Activated T-cell treated with anti-CD3 and anti-CD28 coated beads, Interleukin-2, amount 50 U/mL, for 48 hours (primary cell): ENCODE measurements around the gene INPP5B.
"Not testable (repeated sequence)": the region's sequence is repeated elsewhere in the genome, so short reads cannot be mapped to it uniquely, and the experiment has no call there.

ENCODE experiments used
- DNase-seq, 2 experiments: peaks; one replicate each; pipeline ENCODE4 v3.0.0-alpha.2; 2020

INPP5B gene

DNA sequence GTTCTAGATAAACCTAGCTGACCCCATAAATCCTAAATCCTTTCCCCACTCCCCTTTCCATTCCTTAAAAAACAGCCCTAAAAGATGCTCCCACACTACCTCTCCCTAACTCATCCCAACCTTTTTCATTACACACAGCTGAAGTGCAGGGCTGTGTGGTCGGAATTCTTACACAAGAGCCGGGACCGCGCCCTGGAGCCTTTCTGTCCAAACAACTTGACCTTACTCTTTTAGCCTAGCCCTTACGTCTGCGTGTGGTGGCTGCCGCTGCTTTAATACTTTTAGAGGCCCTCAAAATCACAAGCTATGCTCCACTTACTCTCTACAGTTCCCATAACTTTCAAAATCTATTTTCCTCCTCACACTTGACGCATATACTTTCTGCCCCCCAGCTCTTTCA, 36.0 kb downstream of the INPP5B start:
- DNase-seq, result not testable (repeated sequence)

DNA sequence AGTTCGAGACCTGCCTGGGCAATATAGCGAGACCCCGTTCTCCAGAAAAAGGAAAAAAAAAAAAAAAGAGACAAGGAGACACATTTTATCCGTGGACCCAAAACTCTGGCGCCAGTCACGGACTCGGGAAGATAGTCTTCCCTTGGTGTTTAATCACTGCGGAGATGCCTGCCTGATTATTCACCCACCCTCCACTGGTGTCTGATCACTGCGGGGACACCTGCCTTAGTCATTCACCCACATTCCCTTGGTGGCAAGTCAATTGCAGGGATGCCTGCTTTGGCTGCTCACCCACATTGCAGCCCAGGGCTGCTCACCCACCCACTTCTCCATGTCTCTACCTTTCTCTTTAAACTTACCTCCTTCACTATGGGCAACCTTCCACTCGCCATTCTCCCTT, 38.3 kb downstream of the INPP5B start:
- not testable (repeated sequence) for DNase-seq

DNA sequence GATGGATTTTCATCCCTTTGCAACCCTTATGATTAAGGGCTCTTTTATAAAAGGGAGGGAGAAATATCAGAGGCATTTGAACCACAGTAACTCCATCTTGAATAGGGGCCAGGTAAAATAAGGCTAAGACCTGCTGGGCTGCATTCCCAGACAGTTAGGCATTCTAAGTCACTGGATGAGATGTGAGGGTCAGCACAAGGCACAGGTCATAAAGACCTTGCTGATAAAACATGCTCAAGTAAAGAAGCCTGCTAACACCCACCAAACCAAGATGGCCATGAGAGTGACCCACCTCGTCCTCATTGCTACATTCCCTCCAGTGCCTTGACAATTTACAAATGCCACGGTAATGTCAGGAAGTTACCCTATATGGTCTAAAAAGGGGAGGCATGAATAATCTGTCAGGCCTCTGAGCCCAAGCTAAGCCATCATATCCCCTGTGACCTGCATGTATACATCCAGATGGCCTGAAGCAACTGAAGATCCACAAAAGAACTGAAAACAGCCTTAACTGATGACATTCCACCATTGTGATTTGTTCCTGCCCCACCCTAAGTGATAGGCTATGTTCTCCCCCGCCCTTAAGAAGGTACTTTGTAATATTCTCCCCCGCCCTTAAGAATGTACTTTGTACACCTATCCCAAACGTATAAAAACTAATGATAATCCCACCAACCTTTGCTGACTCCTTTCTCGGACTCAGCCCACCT, 39.3 kb downstream of the INPP5B start:
- not testable (repeated sequence) for DNase-seq

DNA sequence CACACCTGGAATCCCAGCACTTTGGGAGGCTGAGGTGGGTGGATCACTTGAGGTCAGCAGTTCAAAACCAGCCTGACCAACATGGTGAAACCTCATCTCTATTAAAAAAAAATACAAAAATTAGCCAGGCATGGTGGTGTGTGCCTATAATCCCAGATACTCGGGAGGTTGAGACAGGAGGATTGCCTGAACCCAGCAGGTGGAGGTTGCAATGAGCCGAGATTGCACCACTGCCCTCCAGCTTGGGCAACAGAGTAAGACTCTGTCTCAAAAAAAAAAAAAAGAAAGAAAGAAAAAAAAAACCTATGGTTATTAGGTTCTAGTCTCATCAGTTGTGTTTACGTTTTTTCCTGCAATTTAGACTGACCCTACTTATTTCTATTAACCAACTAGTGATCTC, 40.3 kb downstream of the INPP5B start:
- not testable (repeated sequence) for DNase-seq

DNA sequence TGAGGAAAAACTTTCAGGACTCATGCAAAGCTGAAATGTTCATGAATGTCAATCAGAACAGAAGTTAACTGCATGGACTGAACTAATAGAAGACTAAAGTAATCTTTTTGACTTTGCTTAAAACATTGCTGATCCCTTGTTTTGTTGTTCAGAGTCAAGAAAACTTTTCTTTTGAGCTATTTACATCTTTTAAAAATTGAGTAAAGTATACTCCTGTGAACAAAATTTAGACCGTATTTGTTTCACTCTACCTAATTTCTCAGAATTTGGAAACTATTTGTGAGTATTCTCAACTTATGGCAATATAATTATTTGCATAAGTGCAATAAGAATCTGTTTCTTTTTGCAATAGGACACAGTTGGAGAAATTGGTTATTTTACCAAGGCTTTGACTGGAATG, 41.1 kb downstream of the INPP5B start:
- no peak for DNase-seq

DNA sequence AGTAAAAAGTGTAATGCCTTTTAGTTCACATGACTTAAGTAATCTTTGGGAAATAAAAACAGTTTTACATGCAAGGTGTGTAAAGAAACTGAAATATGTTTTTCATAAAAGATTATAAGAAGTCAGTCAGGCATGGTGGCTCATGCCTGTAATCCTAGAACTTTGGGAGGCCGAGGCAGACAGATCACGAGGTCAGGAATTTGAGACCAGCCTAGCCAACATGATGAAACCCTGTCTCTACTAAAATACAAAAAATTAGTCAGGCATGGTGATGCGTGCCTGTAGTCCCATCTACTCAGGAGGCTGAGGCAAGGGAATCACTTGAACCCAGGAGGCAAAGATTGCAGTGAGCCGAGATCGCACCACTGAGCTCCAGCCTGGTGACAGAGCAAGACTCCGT, 42.9 kb downstream of the INPP5B start:
- not testable (repeated sequence) for DNase-seq

DNA sequence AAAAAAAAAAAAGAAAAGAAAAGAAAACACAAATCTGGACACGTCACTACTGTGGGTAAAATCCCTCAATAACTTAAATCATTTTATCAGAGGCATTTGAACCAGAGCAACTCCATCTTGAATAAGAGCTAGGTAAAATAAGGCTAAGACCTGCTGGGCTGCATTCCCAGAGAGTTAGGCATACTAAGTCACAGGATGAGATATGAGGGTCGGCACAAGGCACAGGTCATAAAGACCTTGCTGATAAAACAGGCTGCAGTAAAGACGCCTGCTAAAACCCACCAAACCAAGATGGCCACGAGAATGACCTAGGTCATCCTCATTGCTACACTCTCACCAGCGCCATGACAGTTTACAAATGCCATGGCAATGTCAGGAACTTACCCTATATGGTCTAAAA, 43.9 kb downstream of the INPP5B start:
- no peak for DNase-seq

DNA sequence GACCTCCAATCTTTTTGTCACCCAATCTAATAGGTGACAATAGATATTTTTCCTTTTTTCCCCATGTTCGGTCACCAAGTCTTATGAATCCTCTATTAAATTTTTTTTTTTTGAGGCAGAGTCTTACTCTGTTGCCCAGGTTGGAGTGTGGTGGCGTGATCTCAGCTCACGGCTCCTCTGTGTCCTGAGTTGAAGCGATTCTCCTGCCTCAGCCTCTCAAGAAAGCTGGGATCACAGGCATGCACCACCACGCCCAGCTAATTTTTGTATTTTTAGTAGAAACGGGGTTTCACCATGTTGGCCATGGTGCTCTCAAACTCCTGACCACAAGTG, 45.0 kb downstream of the INPP5B start:
- no peak for DNase-seq

DNA sequence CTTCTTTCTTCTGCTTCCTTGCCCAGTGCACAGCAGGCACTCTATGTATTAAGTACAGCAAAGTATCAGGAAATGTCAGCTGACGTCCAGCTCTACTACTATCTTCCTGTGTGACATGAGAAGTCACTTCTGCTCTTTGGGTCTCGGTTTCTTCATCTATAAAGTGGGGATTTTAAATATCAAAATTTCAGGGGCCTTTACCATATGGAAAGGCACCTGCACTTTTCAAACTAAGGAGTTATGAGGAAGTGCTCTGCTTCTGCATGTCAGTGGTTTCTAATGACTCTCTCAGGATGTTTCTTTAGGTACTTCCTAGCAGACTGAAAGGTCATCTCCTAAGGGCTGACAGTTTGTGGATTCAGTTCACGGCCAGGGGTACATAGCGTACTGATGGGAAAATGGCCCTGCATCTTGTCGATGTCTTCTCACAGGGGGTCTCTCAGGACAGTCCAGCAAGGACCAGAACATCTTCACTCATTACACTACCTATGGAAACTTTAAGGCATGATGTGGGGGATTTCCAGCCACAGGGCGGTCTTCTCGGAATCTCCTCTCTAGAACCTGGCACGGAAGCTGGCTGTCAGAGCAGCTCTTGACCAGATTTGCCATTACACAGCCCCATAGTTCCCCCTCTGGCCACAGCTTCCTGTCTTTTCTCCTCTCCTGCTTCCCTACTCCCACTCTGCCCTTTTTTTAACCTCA, 45.5 kb downstream of the INPP5B start:
- DNase-seq, result peak in 1 of 2 experiments; percentile 21

DNA sequence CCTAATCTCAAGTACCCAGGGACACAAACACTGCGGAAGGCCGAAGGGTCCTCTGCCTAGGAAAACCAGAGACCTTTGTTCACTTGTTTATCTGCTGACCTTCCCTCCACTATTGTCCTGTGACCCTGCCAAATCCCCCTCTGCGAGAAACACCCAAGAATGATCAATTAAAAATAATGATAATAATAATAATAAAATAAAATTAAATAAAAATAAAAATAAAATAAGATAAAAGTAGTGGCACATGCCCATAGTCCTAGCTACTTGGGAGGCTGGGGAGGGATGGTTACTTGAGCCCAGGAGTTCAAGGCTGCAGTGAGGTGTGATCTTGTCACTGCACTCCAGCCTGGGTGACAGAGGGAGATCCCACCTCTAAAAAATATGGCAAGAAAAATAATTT, 49.3 kb downstream of the INPP5B start:
- DNase-seq, result not testable (repeated sequence)

DNA sequence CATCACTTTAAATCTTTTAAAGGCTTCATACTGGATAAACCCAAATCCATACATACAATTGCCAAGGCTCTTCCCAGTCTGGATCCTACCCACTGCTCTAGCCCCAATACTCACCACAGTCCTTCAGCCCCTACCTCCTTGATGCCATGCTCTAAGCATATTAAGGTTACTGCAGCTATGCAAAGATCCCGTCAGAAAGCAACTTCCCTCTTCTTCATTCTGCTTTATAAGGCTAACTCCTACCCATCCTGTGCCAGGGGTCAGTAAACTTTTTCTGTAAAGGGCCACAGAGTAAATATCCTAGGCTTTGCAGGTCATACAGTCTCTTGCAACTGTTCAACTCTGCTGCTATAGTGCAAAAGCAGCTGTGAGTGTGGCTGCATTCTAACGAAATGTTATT, 53.2 kb downstream of the INPP5B start:
- DNase-seq, result no peak

DNA sequence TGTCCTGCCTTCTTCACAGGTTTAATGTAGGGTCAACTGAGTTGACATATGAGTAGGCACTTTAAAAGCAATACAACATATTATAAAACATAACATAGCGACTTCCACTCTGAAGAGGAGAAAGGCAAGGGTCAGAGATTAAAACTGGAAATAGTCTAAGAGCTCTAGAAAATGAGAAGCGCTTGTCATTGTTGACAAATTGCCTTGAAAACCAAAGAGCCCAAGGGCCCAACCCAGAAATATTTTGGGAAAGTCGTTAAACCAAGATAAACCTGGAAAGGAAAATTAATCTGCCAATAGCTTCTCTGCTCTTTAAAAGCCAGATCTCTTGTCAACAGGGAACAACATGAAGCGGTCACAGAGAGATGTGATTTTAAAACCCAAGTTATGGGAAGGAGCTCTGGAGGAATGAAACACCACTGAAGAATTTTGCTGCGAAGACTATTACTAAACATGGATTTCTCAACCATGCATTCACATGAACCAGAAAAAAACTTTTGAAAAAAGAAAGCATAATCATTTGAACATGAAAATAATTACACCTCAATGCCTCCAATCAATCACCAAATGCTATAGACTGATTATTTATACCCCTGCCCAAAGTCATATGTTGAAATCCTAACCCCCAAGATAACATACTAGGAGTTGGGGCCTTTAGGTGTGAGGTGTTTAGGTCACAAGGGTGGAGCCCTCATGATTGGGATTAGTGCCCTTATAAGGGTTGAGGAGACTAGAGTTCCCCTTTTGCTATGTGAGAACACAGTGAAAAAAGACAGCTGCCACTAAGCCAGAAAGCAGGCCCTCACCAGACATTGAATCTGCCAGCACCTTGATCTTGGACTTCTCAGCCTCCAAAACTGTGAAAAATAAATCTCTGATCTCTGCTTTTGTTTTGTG, 54.5 kb downstream of the INPP5B start:
- DNase-seq, result no peak

DNA sequence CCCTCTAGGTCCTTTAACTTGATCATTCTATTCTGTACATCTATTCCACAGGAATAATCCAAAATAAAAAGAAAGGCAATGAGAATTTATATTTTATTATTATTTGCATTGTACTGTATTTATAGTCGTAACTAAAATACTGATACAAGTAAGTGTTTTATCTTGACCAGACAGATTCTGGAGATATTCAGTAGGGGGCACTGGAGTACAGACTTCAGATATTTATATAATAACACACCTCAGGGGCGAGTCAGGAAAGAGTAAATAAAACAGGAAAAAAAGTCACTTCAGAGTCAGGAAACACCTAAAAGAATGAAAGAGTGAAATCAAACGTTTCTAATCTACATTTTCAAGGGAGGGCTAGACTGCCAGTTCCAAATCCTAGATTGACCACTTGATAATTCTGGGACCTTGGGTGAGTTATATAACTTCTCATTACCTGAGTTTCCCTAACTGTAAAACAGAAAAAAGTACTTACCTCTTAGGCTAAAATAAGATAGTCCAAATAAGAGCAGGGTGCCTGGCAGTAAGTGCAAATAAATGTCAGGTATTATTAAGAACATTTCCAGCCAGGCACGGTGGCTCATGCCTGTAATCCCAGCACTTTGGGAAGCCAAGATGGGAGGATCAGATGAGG, 56.4 kb downstream of the INPP5B start:
- DNase-seq, result no peak

DNA sequence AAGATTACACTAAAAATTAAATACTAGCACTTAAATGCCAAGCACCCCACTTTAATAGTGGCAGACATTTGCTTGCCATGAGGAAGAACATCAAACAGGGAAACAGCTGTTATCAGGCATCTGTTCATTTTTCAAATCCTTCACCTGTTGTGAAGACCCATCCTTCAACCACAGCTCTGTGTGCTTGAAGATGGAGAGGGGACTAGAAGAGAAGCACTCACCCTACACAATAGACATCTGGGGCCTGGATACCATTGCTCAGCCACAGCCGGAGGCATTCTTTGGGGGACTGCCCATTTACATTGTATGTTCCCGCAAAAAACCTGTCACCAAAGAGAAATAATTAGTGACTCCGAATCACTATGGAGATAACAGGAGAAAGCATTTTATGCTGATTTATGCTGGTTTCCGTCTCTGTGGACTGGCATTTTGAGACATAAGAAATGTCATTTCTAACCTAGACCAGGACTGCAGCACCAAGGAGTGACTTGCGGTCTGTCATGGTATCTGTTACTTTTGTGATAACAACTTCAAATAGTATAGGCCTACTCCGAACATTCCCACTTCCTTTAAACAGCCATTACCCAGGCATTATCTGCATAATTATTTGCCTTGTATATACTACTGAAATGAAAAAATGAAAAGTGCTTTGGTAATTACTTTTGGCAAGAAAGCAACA, 58.7 kb downstream of the INPP5B start:
- no peak for DNase-seq

DNA sequence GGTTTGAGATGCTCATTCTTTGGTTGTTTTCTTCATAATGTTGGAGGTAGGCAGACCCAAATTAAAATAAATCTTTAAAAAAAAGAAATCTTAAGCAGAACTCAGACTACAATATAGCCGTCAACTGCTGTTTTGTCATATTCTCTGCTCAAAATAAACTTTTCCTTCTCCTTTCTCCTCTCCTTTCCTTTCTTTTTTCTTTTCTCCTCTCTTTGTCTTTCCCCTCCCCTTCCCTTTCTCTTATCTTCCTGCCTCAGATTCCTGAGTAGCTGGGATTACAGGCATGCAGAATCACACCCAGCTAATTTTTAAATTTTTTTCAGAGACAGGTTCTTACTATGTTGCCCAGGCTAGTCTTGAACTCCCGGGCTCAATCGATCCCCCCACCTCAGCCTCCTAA, 62.7 kb downstream of the INPP5B start:
- DNase-seq, result no peak

DNA sequence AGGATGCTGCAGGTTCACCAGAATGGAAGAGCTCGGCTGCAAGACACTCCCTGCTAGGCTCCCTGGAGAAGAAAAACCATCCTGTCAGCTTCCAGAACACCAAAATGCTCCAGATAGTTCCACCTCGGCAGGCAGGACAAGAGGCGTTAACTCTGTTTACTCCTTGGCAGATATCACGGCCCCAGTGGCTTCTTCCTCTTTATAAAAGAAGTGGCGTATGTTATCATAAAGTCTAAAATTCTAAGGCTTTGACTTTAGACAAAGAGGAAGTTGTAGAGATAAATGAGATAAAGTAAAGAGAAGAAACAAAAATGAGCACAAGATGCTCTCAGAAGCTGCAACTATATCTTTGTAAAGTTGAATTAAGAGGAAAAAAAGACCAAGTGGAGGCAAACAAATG, 63.2 kb downstream of the INPP5B start:
- DNase-seq, result no peak

DNA sequence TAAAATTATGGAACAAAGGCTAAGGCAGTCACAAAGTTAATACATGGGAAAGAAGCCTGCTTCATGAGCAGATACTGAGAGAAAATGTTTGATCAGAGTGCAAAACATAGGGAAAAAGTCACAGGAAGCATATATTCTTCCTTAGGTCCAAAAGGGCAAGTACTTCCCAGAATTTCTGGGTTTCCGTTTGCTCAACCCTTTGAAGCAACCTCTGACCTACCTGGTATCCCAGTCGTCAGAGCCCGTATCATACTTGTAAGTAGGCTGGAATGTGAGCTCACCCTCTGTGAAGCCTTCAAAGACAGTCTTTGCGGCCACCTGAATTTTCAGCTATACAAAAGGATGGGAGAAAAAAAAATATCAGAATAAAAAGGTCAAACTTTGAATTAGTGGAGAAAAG, 67.0 kb downstream of the INPP5B start:
- DNase-seq, result no peak

DNA sequence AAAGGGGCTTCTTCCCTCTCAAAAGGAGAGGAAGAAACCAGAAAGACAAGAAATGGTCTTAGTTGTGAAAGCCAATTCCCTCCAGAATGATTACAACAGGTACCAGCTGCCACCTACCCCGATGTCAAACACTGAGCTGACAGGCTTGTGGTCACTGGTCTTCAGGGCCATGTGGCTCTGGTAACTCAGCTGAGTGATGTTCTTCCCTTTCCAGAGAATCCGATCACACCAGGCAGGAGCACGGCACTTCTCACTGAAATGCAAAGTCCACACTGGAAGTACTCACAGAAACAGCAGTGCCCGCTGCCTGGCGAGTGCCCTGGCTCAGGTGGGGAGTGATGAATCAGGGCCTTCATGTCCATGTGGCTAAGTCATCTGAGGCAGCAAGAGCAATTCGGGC, 68.8 kb downstream of the INPP5B start:
- DNase-seq, result no peak

DNA sequence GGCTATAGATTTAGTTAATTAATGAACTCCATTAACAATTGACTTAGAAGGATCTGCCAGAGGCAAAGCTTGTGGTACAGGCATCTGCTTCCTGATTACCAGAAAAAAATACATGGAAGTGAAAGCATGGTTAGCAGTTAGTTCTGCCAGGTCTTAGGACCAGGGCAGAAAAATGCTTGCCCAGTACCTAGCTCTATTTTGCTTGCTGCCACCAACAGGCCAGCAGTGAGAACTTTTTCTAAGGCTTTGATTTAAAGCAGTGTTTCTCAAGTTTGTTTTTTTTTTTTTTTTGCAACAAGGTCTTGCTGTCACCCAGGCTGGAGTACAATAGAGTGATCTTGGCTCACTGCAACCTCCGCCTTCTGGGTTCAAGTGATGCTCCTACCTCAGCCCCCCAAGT, 71.0 kb downstream of the INPP5B start:
- no peak for DNase-seq

DNA sequence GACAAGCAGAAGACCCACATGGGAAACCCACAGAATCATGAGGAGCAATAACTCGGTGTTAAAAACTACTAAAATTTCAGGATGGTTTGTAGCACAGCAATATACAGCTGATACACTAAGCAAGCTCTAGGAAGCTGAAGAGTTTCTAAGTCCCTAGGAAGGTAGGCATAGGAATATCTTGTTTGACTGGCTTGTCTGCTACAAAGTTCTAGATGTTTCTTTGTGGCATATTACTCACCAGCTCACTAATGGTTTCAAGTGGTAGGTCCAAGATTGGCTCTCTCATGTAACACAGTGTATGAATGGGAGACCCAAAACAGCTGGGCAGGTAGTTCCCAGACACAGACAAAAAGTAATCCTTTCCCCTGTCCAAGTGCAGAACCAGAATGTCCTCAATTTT, 74.2 kb downstream of the INPP5B start:
- DNase-seq, result no peak

DNA sequence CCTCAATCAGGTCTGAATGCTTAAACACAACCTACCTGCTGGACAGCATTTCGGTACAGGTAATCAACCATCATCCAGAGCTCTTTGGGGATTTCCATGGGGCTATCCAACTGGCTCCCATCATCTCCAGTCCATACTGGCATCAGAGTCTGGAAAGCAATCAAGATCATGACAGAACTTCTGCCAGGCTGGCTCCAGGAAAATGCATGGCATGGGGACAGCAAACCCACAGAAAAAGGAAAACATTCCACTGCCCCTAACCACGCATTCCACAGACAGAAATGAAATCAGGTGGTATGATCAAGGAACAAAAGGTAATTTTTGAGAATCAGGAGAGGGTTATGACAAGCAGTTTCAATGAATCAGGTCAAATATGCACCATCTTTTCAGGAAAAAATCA, 78.4 kb downstream of the INPP5B start:
- DNase-seq, result no peak

DNA sequence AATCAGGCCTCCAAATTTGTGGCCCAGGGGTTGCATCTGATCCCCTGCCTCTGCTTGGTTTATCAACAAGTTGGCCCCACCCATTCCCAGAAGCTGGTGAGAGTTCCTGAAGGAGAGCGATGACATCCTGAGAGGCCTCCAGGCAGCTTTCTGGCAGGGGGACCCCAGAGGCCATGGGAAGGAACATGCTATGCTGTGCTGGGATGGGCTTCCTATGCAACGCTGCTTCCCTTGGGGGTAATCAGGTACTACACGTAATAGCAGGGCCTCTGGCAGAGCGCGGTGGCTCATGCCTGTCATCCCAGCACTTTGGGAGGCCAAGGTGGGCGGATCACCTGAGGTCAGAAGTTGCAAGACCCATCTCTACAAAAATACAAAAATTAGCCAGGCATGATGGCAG, 79.1 kb downstream of the INPP5B start:
- DNase-seq, result no peak

DNA sequence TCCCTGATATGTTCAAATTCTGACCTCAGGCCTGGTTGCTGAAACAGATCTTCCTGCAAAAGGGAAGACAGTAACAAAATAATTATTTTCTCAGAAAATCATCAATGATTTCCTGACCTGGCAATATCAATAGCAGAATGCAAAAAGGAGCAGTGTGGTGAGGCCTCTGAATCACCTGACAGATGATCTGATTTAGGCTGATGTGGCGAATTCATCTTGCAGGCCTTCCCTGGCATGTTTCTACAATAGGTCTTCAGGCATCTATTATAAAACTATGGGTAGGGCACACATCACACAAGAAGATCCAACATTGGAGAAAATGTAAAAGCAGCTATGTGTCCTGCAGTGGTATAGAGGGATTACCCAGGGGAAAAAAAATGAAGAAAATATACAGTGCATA, 80.4 kb downstream of the INPP5B start:
- DNase-seq, result no peak
